ENCODE measurements around the gene F2RL1.
"Not testable (repeated sequence)": the region's sequence is repeated elsewhere in the genome, so short reads cannot be mapped to it uniquely, and the experiment has no call there.

The F2RL1 gene

GRCh38 chr5:76816110-76816831 is 2.6 kb upstream of the F2RL1 start:
- no peak for TF ChIP-seq CTCF (conservative IDR thresholded peaks at IDR 0.05; ENCODE audit: low read depth, low read length)
- no peak overlapping the region for H3K4me3 ChIP-seq (ENCODE audit: low read length)
- no peak for DNase-seq (ENCODE audit: low read depth)

- peak overlapping the region; percentile 77 for H3K4me3 ChIP-seq (ENCODE audit: low read length)
- DNase-seq (ENCODE audit: low read depth): no peak
- TF ChIP-seq CTCF (conservative IDR thresholded peaks at IDR 0.05; ENCODE audit: low read depth, low read length): no peak
These were observed 1.2 kb downstream of the F2RL1 start for GRCh38 chr5:76819851-76820525.

GRCh38 chr5:76820526-76820890 is 1.7 kb downstream of the F2RL1 start:
- TF ChIP-seq CTCF (conservative IDR thresholded peaks at IDR 0.05; ENCODE audit: low read depth, low read length): no peak
- peak overlapping the region; percentile 77 for H3K4me3 ChIP-seq (ENCODE audit: low read length)
- no peak for DNase-seq (ENCODE audit: low read depth)

- no peak for DNase-seq (ENCODE audit: low read depth)
- TF ChIP-seq CTCF (conservative IDR thresholded peaks at IDR 0.05; ENCODE audit: low read depth, low read length): no peak
- no peak overlapping the region for H3K4me3 ChIP-seq (ENCODE audit: low read length)
These were observed 2.3 kb downstream of the F2RL1 start for GRCh38 chr5:76821136-76821535.

- DNase-seq (ENCODE audit: low read depth): not testable (repeated sequence)
These were observed 3.4 kb downstream of the F2RL1 start for GRCh38 chr5:76822105-76822731.

GRCh38 chr5:76826416-76826815 is 7.6 kb downstream of the F2RL1 start:
- H3K4me3 ChIP-seq (ENCODE audit: low read length); DNase-seq (ENCODE audit: low read depth): not testable (repeated sequence)

More at GRCh38 chr5:76822105-76822731, 3.4 kb downstream of the F2RL1 start:
- not testable (repeated sequence) for H3K4me3 ChIP-seq (ENCODE audit: low read length)

- no peak for TF ChIP-seq CTCF (conservative IDR thresholded peaks at IDR 0.05; ENCODE audit: low read depth, low read length)
- DNase-seq (ENCODE audit: low read depth): no peak
- H3K4me3 ChIP-seq (ENCODE audit: low read length): no peak overlapping the region
These were observed 12.3 kb downstream of the F2RL1 start for GRCh38 chr5:76831110-76831452.

- no peak for TF ChIP-seq CTCF (conservative IDR thresholded peaks at IDR 0.05; ENCODE audit: low read depth, low read length)
- no peak for DNase-seq (ENCODE audit: low read depth)
- no peak overlapping the region for H3K4me3 ChIP-seq (ENCODE audit: low read length)
These were observed 17.4 kb downstream of the F2RL1 start for GRCh38 chr5:76836181-76836580.

All from retinal pigment epithelial cell (primary cell).